ENCODE measurements around the gene HYDIN.
"Not testable (repeated sequence)": the region's sequence is repeated elsewhere in the genome, so short reads cannot be mapped to it uniquely, and the experiment has no call there.

GRCh38 chr16:71021961-71022537 lies 208.5 kb downstream of the HYDIN start:
- TF ChIP-seq TAF1 (IDR thresholded peaks at IDR 0.05; ENCODE audit: borderline replicate concordance, low read depth, low read length); CTCF (IDR thresholded peaks at IDR 0.05); YY1 (IDR thresholded peaks at IDR 0.05; ENCODE audit: low read depth); REST (IDR thresholded peaks at IDR 0.05; ENCODE audit: low read depth, low read length); MEF2A (IDR thresholded peaks at IDR 0.05; ENCODE audit: borderline replicate concordance, low read depth); EP300 (IDR thresholded peaks at IDR 0.05; ENCODE audit: borderline replicate concordance in 1 of 2, low read depth in 1 of 2, low read length in 1 of 2); USF2 (IDR thresholded peaks at IDR 0.05; ENCODE audit: borderline replicate concordance, low read depth, low read length); RFX5 (IDR thresholded peaks at IDR 0.05; ENCODE audit: low read length); SMC3 (IDR thresholded peaks at IDR 0.05; ENCODE audit: low read depth, low read length); JUND (IDR thresholded peaks at IDR 0.05); RXRA (IDR thresholded peaks at IDR 0.05; ENCODE audit: borderline replicate concordance, low read depth): not testable (repeated sequence)
